HG02852 (cell line): ENCODE measurements around the gene CEP295NL.
"Not testable (repeated sequence)": the region's sequence is repeated elsewhere in the genome, so short reads cannot be mapped to it uniquely, and the experiment has no call there.

Experiments used
- ATAC-seq: cut with Tn5 transposase; IDR thresholded peaks from one replicate; pipeline ENCODE4 v1.9.1; 2021; ENCODE audit warnings: mild to moderate bottlenecking, moderate library complexity; ENCODE audit not compliant: unreplicated experiment

The CEP295NL gene, protein sequence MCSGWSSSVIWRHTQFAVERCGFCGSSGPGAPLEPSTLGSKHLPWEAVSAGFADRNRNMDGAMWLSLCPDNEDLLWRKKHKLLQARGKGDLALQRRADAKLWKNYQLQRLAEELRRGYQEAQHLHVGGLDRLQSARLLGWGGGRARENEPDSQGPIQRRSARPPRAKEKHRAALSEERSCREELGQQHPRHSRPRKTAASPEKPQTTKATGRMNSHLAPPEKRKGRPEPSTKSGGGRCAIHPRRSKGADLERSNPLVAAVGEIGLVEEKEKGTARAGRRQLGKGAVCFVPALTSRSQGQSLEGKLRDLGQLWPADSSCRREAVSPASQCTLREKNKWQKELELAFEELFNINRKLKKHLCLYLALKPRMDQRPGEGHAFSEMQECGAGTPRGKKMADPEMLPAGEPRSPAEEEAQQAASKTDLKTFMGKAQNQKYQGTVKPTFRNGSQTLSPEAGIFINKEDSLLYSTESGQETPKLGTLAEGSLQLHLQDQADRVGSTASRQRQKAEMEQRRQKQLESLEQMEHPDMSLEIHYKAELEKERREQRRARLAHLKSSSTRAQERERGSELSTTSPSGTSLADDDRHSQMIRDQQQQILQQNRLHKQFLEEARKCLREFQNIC

GRCh38 chr17:78903101-78903779 is at the start of gene CEP295NL:
CEP295NL (minus strand) TSS chr17:78903201; CDS start chr17:78901828, 1,373 bp downstream.
- ATAC-seq: no peak

- ATAC-seq: no peak
Observed at GRCh38 chr17:78952706-78953105, 49.7 kb upstream of the CEP295NL start.

- ATAC-seq: no peak
Observed at GRCh38 chr17:78951967-78952551, 49.1 kb upstream of the CEP295NL start.

- no peak for ATAC-seq
Observed at GRCh38 chr17:78950870-78951269, 47.9 kb upstream of the CEP295NL start.

DNA sequence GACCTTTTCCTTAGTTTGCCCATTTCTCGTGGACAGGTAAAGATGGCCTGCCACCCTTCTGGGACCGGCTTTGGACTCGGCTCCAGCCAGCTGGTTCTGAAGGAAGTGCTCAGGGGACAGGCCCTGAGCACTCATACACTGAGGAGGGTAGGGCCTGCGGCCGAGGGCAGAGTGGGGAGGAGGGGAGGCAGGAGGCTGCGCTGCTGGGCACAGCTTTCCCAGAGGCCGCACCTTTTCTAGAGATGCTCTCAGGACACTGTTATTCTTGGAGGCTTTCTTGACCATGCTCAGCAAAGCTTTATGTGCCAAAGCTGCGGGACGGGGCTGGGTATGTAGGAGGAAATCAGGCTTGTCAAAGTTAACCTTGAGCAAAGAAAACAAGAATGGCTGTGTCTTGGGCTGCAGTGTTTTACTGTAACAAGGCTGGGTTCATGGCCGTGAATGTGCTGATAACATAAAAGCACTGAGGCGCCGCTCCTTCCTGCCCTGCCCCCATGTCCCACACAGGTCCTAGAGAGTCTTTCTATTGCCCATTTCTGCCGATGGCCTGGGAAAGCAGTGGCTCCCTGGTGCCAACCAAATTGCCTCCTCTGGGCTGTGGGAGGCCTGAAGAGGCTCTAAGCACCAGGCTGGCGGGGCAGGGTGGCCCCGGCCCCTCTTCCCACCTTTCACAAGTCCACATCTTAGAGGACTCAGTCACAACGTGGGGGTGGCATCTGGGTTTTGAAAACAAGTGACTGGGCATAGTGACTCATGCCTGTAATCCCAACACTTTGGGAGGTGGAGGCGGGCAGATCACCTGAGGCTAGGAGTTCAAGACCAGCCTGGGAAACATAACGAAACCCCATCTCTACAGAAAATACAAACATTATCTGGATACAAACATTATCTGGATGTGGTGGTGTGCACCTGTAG is 44.5 kb upstream of the CEP295NL start:
- ATAC-seq: no peak

DNA sequence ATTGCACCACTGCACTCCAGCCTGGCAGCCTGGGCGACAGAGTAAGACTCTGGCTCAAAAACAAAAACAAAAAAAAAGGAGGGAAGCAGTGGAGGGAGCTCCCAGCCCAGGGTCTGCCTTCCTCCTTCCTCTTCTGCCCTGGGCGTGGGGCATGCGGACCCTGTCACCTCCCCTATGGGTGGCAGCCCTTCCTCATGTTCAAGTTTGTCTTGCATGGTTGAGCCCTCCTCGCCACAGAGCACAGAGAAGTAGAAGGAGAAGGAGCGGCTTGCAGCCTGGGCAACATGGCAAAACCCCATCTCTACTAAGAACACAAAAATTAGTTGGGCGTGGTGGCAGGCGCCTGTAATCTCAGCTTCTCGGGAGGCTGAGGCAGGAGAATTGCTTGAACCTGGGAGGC is 43.6 kb upstream of the CEP295NL start:
- ATAC-seq: no peak

- no peak for ATAC-seq
Observed at GRCh38 chr17:78946131-78946530, 43.1 kb upstream of the CEP295NL start.

DNA sequence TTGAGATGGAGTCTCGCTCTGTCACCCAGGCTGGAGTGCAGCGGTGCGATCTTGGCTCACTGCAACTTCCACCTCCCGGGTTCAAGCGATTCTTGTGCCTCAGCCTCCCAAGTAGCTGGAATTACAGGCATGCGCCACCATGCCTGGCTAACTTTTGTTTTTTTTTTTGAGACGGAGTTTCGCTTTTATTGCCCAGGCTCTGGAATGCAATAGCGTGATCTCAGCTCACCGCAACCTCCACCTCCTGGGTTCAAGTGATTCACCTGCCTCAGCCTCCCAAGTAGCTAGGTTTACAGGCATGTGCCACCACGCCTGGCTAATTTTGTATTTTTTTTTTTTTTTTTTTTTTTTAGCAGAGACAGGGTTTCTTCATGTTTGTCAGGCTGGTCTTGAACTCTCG is 42.5 kb upstream of the CEP295NL start:
- not testable (repeated sequence) for ATAC-seq

DNA sequence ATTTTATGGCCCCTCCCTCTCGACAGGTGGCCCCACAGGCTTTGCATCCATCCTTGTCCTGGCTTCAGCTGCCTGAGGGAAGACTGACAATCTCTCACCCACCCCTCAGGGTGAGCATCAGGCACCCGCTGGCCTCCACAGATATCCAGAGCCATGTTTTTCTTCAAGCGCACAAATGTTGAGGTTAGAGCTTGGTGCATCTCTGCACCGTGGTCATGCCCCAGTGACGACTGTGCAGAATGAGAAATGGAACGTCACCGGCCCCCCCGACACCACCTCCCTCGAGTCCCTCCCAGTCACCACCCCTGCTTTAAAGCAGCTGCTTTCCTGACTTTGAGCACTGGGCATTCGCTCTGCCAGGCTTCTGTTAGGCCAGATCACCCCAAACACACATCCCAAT is 42.0 kb upstream of the CEP295NL start:
- no peak for ATAC-seq

- no peak for ATAC-seq
Observed at GRCh38 chr17:78944026-78944425, 41.0 kb upstream of the CEP295NL start.

- ATAC-seq: no peak
Observed at GRCh38 chr17:78940708-78941107, 37.7 kb upstream of the CEP295NL start.

DNA sequence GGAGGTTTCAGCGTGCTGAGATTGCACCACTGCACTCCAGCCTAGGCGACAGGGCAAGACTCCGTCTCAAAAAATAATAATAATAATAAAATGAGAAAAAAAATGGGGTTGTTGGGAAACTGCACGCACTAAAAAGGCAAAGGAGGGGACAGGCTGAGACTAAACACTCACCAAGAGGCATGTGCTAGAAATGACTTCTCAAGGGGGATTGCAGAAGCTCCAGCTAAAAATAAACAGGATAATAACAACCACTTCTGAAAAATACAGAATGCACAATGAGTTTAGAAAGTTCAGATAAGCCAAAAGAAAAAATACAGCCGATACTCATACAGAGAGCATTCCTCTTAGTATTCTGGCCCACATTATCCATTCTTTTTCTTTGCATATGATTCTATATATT is 37.3 kb upstream of the CEP295NL start:
- ATAC-seq: no peak

- ATAC-seq: no peak
Observed at GRCh38 chr17:78939615-78940014, 36.6 kb upstream of the CEP295NL start.

DNA sequence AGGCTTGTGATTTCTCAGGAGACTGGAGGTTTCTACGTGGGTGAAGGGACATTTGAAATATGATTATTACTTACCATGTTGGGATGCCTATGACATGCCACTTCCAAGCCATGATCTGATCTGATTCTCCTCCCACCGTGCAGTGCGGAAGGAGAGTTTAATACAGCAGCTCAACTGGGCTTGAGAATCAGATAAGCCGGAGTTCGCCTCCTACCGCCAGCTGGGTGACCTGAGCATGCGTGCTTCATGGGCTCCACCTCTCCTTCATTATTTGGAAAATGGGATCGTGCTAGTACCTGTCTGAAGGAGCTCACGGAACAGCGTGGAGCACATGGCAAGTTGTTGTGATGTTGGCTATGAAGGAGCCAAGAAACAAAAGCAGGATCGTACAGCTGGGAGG is 34.6 kb upstream of the CEP295NL start:
- no peak for ATAC-seq

GRCh38 chr17:78935419-78936323 is 32.7 kb upstream of the CEP295NL start:
- ATAC-seq: no peak

- ATAC-seq: no peak
Observed at GRCh38 chr17:78934681-78935418, 31.8 kb upstream of the CEP295NL start.

- no peak for ATAC-seq
Observed at GRCh38 chr17:78933959-78934568, 31.1 kb upstream of the CEP295NL start.
